Cardiac muscle cell (in vitro differentiated cells and primary cell): ENCODE data around the gene TOR1B. TPM values are rescaled to one million over a fixed set of nuclear protein-coding genes. Genes with fewer than 3 reads are reported as not detected.

Experiments
- DNase-seq, 2 donors: peaks; one replicate each; pipeline versions ENCODE4 v3.0.0 to v3.0.0-alpha.2; 2010 to 2017; ENCODE audit warnings: low read depth in 1 of 2, low spot score in 1 of 2
- H3K27ac ChIP-seq: fragments of 200-600 bp; sonication (generic); 2 replicates; pipeline ENCODE4 v1.5.1; 2016
- H3K27me3 ChIP-seq: fragments of 200-600 bp; sonication (generic); 2 replicates; pipeline ENCODE4 v1.6.0; 2016; ENCODE audit warnings: control low read depth
- H3K36me3 ChIP-seq: fragments of 200-600 bp; sonication (generic); 2 replicates; pipeline ENCODE4 v1.5.1; 2016; ENCODE audit warnings: control low read depth
- H3K4me1 ChIP-seq: fragments of 200-600 bp; sonication (generic); 2 replicates; pipeline ENCODE4 v1.8.1; 2017; ENCODE audit warnings: low read depth, mild to moderate bottlenecking, mixed run types
- H3K4me3 ChIP-seq: fragments of 200-600 bp; sonication (generic); 2 replicates; pipeline ENCODE4 v1.5.1; 2016; ENCODE audit warnings: mild to moderate bottlenecking
- H3K9me3 ChIP-seq: fragments of 200-600 bp; sonication (generic); 2 replicates; pipeline ENCODE4 v1.5.1; 2017; ENCODE audit warnings: low read depth, mild to moderate bottlenecking, control low read depth
- CTCF ChIP-seq: IDR thresholded peaks from 2 replicates; pipeline ENCODE4 v1.5.1; 2012; ENCODE audit warnings: low read depth, mild to moderate bottlenecking, low read length
- polyA plus RNA-seq: library from polyadenylated mRNA; unstranded; fragments of >200 nt; fragmentation: Nextera tagmentation; extraction: Ambion mirVana; gene quantifications from 2 replicates; pipeline ENCODE4 v1.2.1, GENCODE V29; 2016
- total RNA-seq: library from RNA; depleted of rRNA; stranded (reverse); fragments of >200 nt; gene quantifications from 2 replicates; pipeline ENCODE4 v1.2.3, GENCODE V29; 2016

Gene TOR1B
- total and polyA plus RNA-seq, 2 experiments from 2014 or later: 12.7 to 18.0 TPM

GRCh38 chr9:129812385-129812784, 9.4 kb downstream of the TOR1B start:
- no peak for DNase-seq
- Histone ChIP-seq H3K27ac (no peak overlapping the region), H3K4me3 (no peak overlapping the region), H3K36me3 (peaks cover 25% of the 10 kb centered on the region), H3K27me3 (no peaks in the 10 kb centered on the region), H3K4me1 (no peaks in the 10 kb centered on the region), H3K9me3 (no peaks in the 10 kb centered on the region)
- TF ChIP-seq CTCF: no peak

- Histone ChIP-seq H3K36me3 (peaks cover 33% of the 10 kb centered on the region), H3K9me3 (no peaks in the 10 kb centered on the region), H3K27ac (peak overlapping the region; percentile 43), H3K4me1 (no peaks in the 10 kb centered on the region), H3K27me3 (no peaks in the 10 kb centered on the region), H3K4me3 (no peak overlapping the region)
- no peak for DNase-seq
- TF ChIP-seq CTCF: no peak
Observed at GRCh38 chr9:129813661-129814060, 10.7 kb downstream of the TOR1B start.

- peaks cover 38% of the 10 kb centered on the region for H3K36me3 ChIP-seq
- DNase-seq: no peak
Observed at GRCh38 chr9:129814432-129815223, 11.6 kb downstream of the TOR1B start.

GRCh38 chr9:129815278-129815677, 12.3 kb downstream of the TOR1B start:
- Histone ChIP-seq H3K27ac (no peak overlapping the region), H3K36me3 (peaks cover 38% of the 10 kb centered on the region), H3K4me1 (no peaks in the 10 kb centered on the region), H3K4me3 (no peak overlapping the region), H3K9me3 (no peaks in the 10 kb centered on the region), H3K27me3 (no peaks in the 10 kb centered on the region)
- no peak for TF ChIP-seq CTCF
- no peak for DNase-seq

More at GRCh38 chr9:129814432-129815223, 11.6 kb downstream of the TOR1B start:
- no peak for TF ChIP-seq CTCF
- Histone ChIP-seq H3K27ac (no peak overlapping the region), H3K27me3 (no peaks in the 10 kb centered on the region), H3K4me1 (no peaks in the 10 kb centered on the region), H3K4me3 (no peak overlapping the region), H3K9me3 (no peaks in the 10 kb centered on the region)

- Histone ChIP-seq H3K9me3 (no peaks in the 10 kb centered on the region), H3K27ac (no peak overlapping the region), H3K27me3 (no peaks in the 10 kb centered on the region), H3K4me3 (no peak overlapping the region), H3K36me3 (peaks cover 47% of the 10 kb centered on the region), H3K4me1 (no peaks in the 10 kb centered on the region)
- DNase-seq: no peak
- TF ChIP-seq CTCF: no peak
Observed at GRCh38 chr9:129816501-129817435, 13.8 kb downstream of the TOR1B start.
